CD4-positive, alpha-beta T cell (primary cell): ENCODE measurements around the gene STARD5. TPM values are rescaled to one million over a fixed set of nuclear protein-coding genes. Genes with fewer than 3 reads are reported as not detected.

Experiments used
- ATAC-seq: fragments of 200-7000 bp; cut with Tn5 transposase; one replicate; pipeline ENCODE4 v1.10.0; 2022; ENCODE audit warnings: mild to moderate bottlenecking; ENCODE audit not compliant: poor library complexity
- CTCF ChIA-PET: fragments of 350-600 bp; sonication (Branson Sonifier 250); formaldehyde crosslinking; loops from one replicate; lab custom pipeline; 2021; ENCODE audit warnings: antibody characterized with exemption, inconsistent platforms; lab: Charles Lee
- POLR2A ChIA-PET: fragments of 350-600 bp; sonication (Branson Sonifier 250); formaldehyde crosslinking; loops from one replicate; lab custom pipeline; 2021; ENCODE audit warnings: antibody characterized with exemption, inconsistent platforms; lab: Charles Lee
- DNase-seq, 14 experiments: peaks; one replicate each; pipeline ENCODE4 v3.0.0-alpha.2; 2013 to 2020; ENCODE audit warnings: mixed read lengths in 2 of 14
- H3K27ac ChIP-seq, 2 donors: one replicate each; pipeline versions ENCODE4 v1.5.1 to v1.7.0; 2013; ENCODE audit warnings: low read length in 2 of 2, low read depth in 1 of 2, mild to moderate bottlenecking in 1 of 2
- H3K27me3 ChIP-seq, 2 experiments: 1 replicate in 1 of 2; 2 replicates in 1 of 2; pipeline versions ENCODE4 v1.6.1 to v1.7.0; 2013; ENCODE audit warnings: low read length in 2 of 2, control low read depth in 1 of 2, mild to moderate bottlenecking in 1 of 2, moderate library complexity in 1 of 2; ENCODE audit not compliant: insufficient read depth in 2 of 2, control insufficient read depth in 1 of 2
- H3K36me3 ChIP-seq: one replicate; pipeline ENCODE4 v1.6.1; 2013; ENCODE audit warnings: low read length, control low read depth; ENCODE audit not compliant: insufficient read depth
- H3K4me1 ChIP-seq: one replicate; pipeline ENCODE4 v1.6.1; 2013; ENCODE audit warnings: low read length, control low read depth; ENCODE audit not compliant: insufficient read depth
- H3K4me3 ChIP-seq: one replicate; pipeline ENCODE4 v1.5.1; 2013; ENCODE audit warnings: mild to moderate bottlenecking, low read length, moderate library complexity
- H3K9me3 ChIP-seq, 2 experiments: 1 replicate in 1 of 2; 2 replicates in 1 of 2; pipeline versions ENCODE4 v1.6.1 to v1.7.0; 2013; ENCODE audit warnings: low read length in 2 of 2, mild to moderate bottlenecking in 2 of 2, control low read depth in 1 of 2, moderate library complexity in 1 of 2; ENCODE audit not compliant: control insufficient read depth in 1 of 2, insufficient read depth in 1 of 2
- H3K27ac Mint-ChIP-seq: one replicate; pipeline ENCODE4 v1.8.0; 2020; ENCODE audit warnings: mixed read lengths
- H3K27me3 Mint-ChIP-seq: one replicate; pipeline ENCODE4 v1.8.0; 2021; ENCODE audit warnings: mixed read lengths
- H3K36me3 Mint-ChIP-seq: one replicate; pipeline ENCODE4 v1.8.0; 2021; ENCODE audit warnings: low read depth, mixed read lengths
- H3K4me1 Mint-ChIP-seq: one replicate; pipeline ENCODE4 v1.8.0; 2021; ENCODE audit warnings: low read depth, mixed read lengths
- H3K4me3 Mint-ChIP-seq: one replicate; pipeline ENCODE4 v1.8.0; 2020; ENCODE audit warnings: mild to moderate bottlenecking, mixed read lengths
- H3K9me3 Mint-ChIP-seq: one replicate; pipeline ENCODE4 v1.8.0; 2020; ENCODE audit warnings: mixed read lengths
- CTCF ChIP-seq: fragments of 200-600 bp; IDR thresholded peaks from one replicate; pipeline ENCODE4 v1.8.0; 2022; ENCODE audit warnings: antibody characterized with exemption, mild to moderate bottlenecking
- intact Hi-C, 2 experiments: fragments of 100-400 bp; cut with DNase I in 1 of 2; cut with micrococcal nuclease in 1 of 2; formaldehyde crosslinking; loops; one replicate each; pipeline versions ENCODE4 v1.15.1 to v1.9.0; 2023 to 2025; cut with DNase I, micrococcal nuclease
- total RNA-seq, 174 experiments: library from RNA in 2 of 174; stranded (reverse) in 2 of 174; gene quantifications; one replicate each; pipeline ENCODE4 v1.2.3 and lab custom pipeline; 2021 to 2026

The STARD5 gene
- total RNA-seq, 2 experiments from 2014 or later = 9.7 to 9.8 TPM

- peak in 1 of 14 experiments; percentile 61 for DNase-seq
- H3K27ac ChIP-seq = peak overlapping the region; percentile 50 to 67
- peak overlapping the region; percentile 8 for H3K4me3 Mint-ChIP-seq
- peaks cover 63% of the 10 kb centered on the region for H3K4me1 ChIP-seq
- H3K9me3 Mint-ChIP-seq = no peaks in the 10 kb centered on the region
- POLR2A ChIA-PET = interaction anchor here (0.8 to 22.8 kb wide), 5 partner anchors 8 to 34 kb away, joined by 3 to 472 read pairs (median 71); partner anchors contain the start of gene STARD5
- peaks cover 59% of the 10 kb centered on the region for H3K36me3 ChIP-seq
- no peaks in the 10 kb centered on the region for H3K27me3 ChIP-seq
- ATAC-seq = peak; percentile 58
- no peak for TF ChIP-seq CTCF
- CTCF ChIA-PET = interaction anchor here (1.5 kb wide), 1 partner anchor 37 kb away, joined by 3 read pairs; no protein-coding TSS in a partner anchor
- H3K27me3 Mint-ChIP-seq = no peaks in the 10 kb centered on the region
- intact Hi-C loops = loop anchor here in 1 of 2 experiments (2.0 kb wide), 1 partner anchor 13 kb away; no protein-coding TSS in a partner anchor
- peak overlapping the region; percentile 92 for H3K27ac Mint-ChIP-seq
- H3K4me1 Mint-ChIP-seq = peaks cover 87% of the 10 kb centered on the region
- no peaks in the 10 kb centered on the region for H3K9me3 ChIP-seq
- H3K4me3 ChIP-seq = no peak overlapping the region
- H3K36me3 Mint-ChIP-seq = peaks cover 93% of the 10 kb centered on the region
Observed at GRCh38 chr15:81311752-81312464, 12.0 kb downstream of the STARD5 start.

- Mint-ChIP-seq H3K4me3 (no peak overlapping the region), H3K36me3 (peaks cover 95% of the 10 kb centered on the region), H3K9me3 (no peaks in the 10 kb centered on the region), H3K4me1 (peaks cover 89% of the 10 kb centered on the region), H3K27ac (peak overlapping the region; percentile 92), H3K27me3 (no peaks in the 10 kb centered on the region)
- H3K4me1 ChIP-seq = peaks cover 69% of the 10 kb centered on the region
- intact Hi-C loops = no loop called here
- no peak for TF ChIP-seq CTCF
- DNase-seq = no peak
- H3K36me3 ChIP-seq = peaks cover 71% of the 10 kb centered on the region
- ChIA-PET POLR2A (interaction anchor here (0.5 to 22.8 kb wide), 7 partner anchors 9 to 203 kb away, joined by 3 to 472 read pairs (median 29); partner anchors contain the start of gene STARD5), CTCF (interaction anchor here (1.5 kb wide), 1 partner anchor 35 kb away, joined by 3 read pairs; no protein-coding TSS in a partner anchor)
- H3K27ac ChIP-seq = peak overlapping the region; percentile 50 to 67
- no peaks in the 10 kb centered on the region for H3K9me3 ChIP-seq
- no peak for ATAC-seq
- H3K27me3 ChIP-seq = no peaks in the 10 kb centered on the region
- no peak overlapping the region for H3K4me3 ChIP-seq
Observed at GRCh38 chr15:81310480-81310879, 13.5 kb downstream of the STARD5 start.

GRCh38 chr15:81309647-81310450, 14.1 kb downstream of the STARD5 start:
- ChIA-PET CTCF (interaction anchor here (2.8 kb wide), 1 partner anchor 35 kb away, joined by 10 read pairs; no protein-coding TSS in a partner anchor), POLR2A (interaction anchor here (0.5 to 22.8 kb wide), 9 partner anchors 10 to 309 kb away, joined by 3 to 472 read pairs (median 11); partner anchors contain the start of genes STARD5 and TLNRD1)
- TF ChIP-seq CTCF = no peak
- Histone ChIP-seq H3K36me3 (peaks cover 74% of the 10 kb centered on the region), H3K4me3 (no peak overlapping the region), H3K9me3 (no peaks in the 10 kb centered on the region), H3K4me1 (peaks cover 67% of the 10 kb centered on the region), H3K27me3 (no peaks in the 10 kb centered on the region), H3K27ac (peak overlapping the region in 1 of 2 donors; percentile 67)
- H3K9me3 Mint-ChIP-seq = no peaks in the 10 kb centered on the region
- H3K36me3 Mint-ChIP-seq = peaks cover 96% of the 10 kb centered on the region
- peaks cover 87% of the 10 kb centered on the region for H3K4me1 Mint-ChIP-seq
- DNase-seq (no peak), ATAC-seq (no peak)
- H3K27me3 Mint-ChIP-seq = no peaks in the 10 kb centered on the region
- H3K4me3 Mint-ChIP-seq = peak overlapping the region; percentile 38
- intact Hi-C loops = no loop called here
- H3K27ac Mint-ChIP-seq = peak overlapping the region; percentile 92
